ENCODE results near the gene ZBTB20. TPM values are rescaled to one million over a fixed set of nuclear protein-coding genes. Genes with fewer than 3 reads are reported as not detected.

Gene ZBTB20
- total RNA-seq, 2 donors from 2014 or later = 111 to 189 TPM

- Histone ChIP-seq H3K4me1 (replicated peaks) (no peaks in the 10 kb centered on the region), H3K4me3 (no peak overlapping the region), H3K27ac (no peak overlapping the region), H3K36me3 (no peaks in the 10 kb centered on the region), H3K9me3 (no peaks in the 10 kb centered on the region), H3K27me3 (replicated peaks; ENCODE audit: insufficient read depth) (no peaks in the 10 kb centered on the region)
- DNase-seq (ENCODE audit: low spot score) = no peak
- intact Hi-C loops (cut with DNase I) = no loop called here
- TF ChIP-seq POLR2AphosphoS5 (IDR thresholded peaks at IDR 0.05) (no peak), POLR2A (IDR thresholded peaks at IDR 0.05) (no peak), CTCF (IDR thresholded peaks at IDR 0.05) (no peak)
- WGBS = 47% methylated on average over 8 of the region's 8 CpGs
Measured at GRCh38 chr3:114565216-114565615, 581.9 kb downstream of the ZBTB20 start.

GRCh38 chr3:114563720-114564119 is 583.4 kb downstream of the ZBTB20 start:
- WGBS = 98% methylated on average over 2 of the region's 2 CpGs
- no peak overlapping the region for H3K27ac ChIP-seq
- H3K4me3 ChIP-seq = no peak overlapping the region
- no peak for TF ChIP-seq POLR2AphosphoS5 (IDR thresholded peaks at IDR 0.05)
- TF ChIP-seq CTCF (IDR thresholded peaks at IDR 0.05) = no peak
- TF ChIP-seq POLR2A (IDR thresholded peaks at IDR 0.05) = no peak
- H3K9me3 ChIP-seq = no peaks in the 10 kb centered on the region
- H3K36me3 ChIP-seq = no peaks in the 10 kb centered on the region
- intact Hi-C loops (cut with DNase I) = no loop called here
- no peak for DNase-seq (ENCODE audit: low spot score)
- H3K4me1 ChIP-seq (replicated peaks) = no peaks in the 10 kb centered on the region
- H3K27me3 ChIP-seq (replicated peaks; ENCODE audit: insufficient read depth) = no peaks in the 10 kb centered on the region

- intact Hi-C loops (cut with DNase I) = no loop called here
- Histone ChIP-seq H3K27ac (no peak overlapping the region), H3K9me3 (no peaks in the 10 kb centered on the region), H3K4me1 (replicated peaks) (no peaks in the 10 kb centered on the region), H3K36me3 (no peaks in the 10 kb centered on the region), H3K4me3 (no peak overlapping the region), H3K27me3 (replicated peaks; ENCODE audit: insufficient read depth) (no peaks in the 10 kb centered on the region)
- WGBS = 70% methylated on average over 2 of the region's 2 CpGs
- TF ChIP-seq POLR2AphosphoS5 (IDR thresholded peaks at IDR 0.05) (no peak), POLR2A (IDR thresholded peaks at IDR 0.05) (no peak), CTCF (IDR thresholded peaks at IDR 0.05) (no peak)
- no peak for DNase-seq (ENCODE audit: low spot score)
Measured at GRCh38 chr3:114562557-114562956, 584.5 kb downstream of the ZBTB20 start.

- Histone ChIP-seq H3K4me1 (replicated peaks) (no peaks in the 10 kb centered on the region), H3K36me3 (no peaks in the 10 kb centered on the region), H3K4me3 (no peak overlapping the region), H3K9me3 (no peaks in the 10 kb centered on the region), H3K27ac (no peak overlapping the region), H3K27me3 (replicated peaks; ENCODE audit: insufficient read depth) (no peaks in the 10 kb centered on the region)
- intact Hi-C loops (cut with DNase I) = no loop called here
- DNase-seq (ENCODE audit: low spot score) = no peak
- no peak for TF ChIP-seq CTCF (IDR thresholded peaks at IDR 0.05)
- no peak for TF ChIP-seq POLR2A (IDR thresholded peaks at IDR 0.05)
- no peak for TF ChIP-seq POLR2AphosphoS5 (IDR thresholded peaks at IDR 0.05)
- 79% methylated on average over 4 of the region's 4 CpGs for WGBS
Measured at GRCh38 chr3:114558271-114558670, 588.8 kb downstream of the ZBTB20 start.

GRCh38 chr3:114557791-114558190 is 589.3 kb downstream of the ZBTB20 start:
- H3K27me3 ChIP-seq (replicated peaks; ENCODE audit: insufficient read depth) = no peaks in the 10 kb centered on the region
- no peak for TF ChIP-seq POLR2AphosphoS5 (IDR thresholded peaks at IDR 0.05)
- no peak for TF ChIP-seq CTCF (IDR thresholded peaks at IDR 0.05)
- TF ChIP-seq POLR2A (IDR thresholded peaks at IDR 0.05) = no peak
- no peaks in the 10 kb centered on the region for H3K9me3 ChIP-seq
- no peaks in the 10 kb centered on the region for H3K4me1 ChIP-seq (replicated peaks)
- H3K27ac ChIP-seq = no peak overlapping the region
- no peaks in the 10 kb centered on the region for H3K36me3 ChIP-seq
- DNase-seq (ENCODE audit: low spot score) = no peak
- H3K4me3 ChIP-seq = no peak overlapping the region
- intact Hi-C loops (cut with DNase I) = no loop called here
